ENCODE data around the gene CREB5.

Gene CREB5

DNA sequence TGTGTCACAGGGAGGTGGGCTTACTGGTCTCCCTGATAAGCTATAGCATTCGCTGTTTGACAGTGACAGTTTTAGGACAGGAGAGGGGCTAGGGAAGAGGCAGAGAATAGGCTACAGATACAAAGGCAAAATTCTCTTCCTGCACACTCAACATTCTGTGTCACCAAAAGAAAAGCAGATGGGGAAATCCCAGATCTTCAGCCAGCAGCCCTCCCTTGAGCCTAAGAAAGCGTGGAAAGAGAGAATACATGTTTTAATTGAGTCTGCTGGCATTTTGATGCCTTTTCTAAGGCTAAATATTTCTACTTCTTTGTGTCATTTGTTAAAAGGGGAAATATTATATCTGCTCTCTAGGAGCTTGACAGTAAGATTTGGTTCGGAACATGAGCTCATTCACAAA lies 298.8 kb downstream of the CREB5 start:
- Histone ChIP-seq H3K36me3 (ENCODE audit: control insufficient read depth, insufficient read depth, low read length) (no peaks in the 10 kb centered on the region), H3K9me3 (ENCODE audit: control insufficient read depth, low read length) (no peaks in the 10 kb centered on the region), H3K9ac (ENCODE audit: low read length) (no peak overlapping the region), H3K27me3 (ENCODE audit: control insufficient read depth, insufficient read depth, low read length) (peaks cover 4% of the 10 kb centered on the region), H3K4me3 (ENCODE audit: low read length) (no peak overlapping the region), H3K4me1 (ENCODE audit: control insufficient read depth, insufficient read depth, low read length) (no peaks in the 10 kb centered on the region)

DNA sequence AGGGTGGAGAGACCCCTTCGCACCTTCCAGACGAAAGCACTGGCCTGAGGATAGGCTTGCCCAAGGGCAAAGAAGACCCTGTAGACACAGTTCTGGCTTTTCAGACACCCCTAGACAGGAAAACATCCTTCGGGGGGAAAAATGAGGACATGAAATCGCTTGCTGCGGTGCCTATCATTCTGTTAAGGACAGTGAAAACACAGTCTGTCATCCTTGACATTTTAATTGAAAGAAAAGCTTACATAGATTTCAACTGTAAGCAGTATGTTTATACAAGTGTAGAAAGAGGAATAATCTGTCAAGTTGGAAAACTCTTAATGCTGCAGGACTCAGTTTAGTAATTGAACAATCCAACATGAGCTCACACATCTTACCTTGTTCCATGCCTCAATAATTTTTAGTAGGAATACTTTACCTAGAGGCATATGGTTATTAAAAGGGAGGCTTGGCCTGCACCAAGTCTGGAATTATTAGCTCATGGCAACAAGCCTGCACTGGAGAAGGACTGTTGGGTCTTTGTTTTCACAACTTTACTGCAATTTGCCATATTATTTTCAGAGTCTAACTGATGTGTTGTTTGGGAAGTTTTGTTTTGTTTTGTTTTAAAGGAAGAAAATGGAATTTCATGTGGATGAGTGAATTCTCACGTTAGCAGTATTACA lies 302.3 kb downstream of the CREB5 start:
- H3K4me1 ChIP-seq (ENCODE audit: control insufficient read depth, insufficient read depth, low read length) = no peaks in the 10 kb centered on the region
- H3K4me3 ChIP-seq (ENCODE audit: low read length) = no peak overlapping the region
- H3K9ac ChIP-seq (ENCODE audit: low read length) = no peak overlapping the region
- no peaks in the 10 kb centered on the region for H3K27me3 ChIP-seq (ENCODE audit: control insufficient read depth, insufficient read depth, low read length)
- no peaks in the 10 kb centered on the region for H3K9me3 ChIP-seq (ENCODE audit: control insufficient read depth, low read length)
- H3K36me3 ChIP-seq (ENCODE audit: control insufficient read depth, insufficient read depth, low read length) = no peaks in the 10 kb centered on the region

DNA sequence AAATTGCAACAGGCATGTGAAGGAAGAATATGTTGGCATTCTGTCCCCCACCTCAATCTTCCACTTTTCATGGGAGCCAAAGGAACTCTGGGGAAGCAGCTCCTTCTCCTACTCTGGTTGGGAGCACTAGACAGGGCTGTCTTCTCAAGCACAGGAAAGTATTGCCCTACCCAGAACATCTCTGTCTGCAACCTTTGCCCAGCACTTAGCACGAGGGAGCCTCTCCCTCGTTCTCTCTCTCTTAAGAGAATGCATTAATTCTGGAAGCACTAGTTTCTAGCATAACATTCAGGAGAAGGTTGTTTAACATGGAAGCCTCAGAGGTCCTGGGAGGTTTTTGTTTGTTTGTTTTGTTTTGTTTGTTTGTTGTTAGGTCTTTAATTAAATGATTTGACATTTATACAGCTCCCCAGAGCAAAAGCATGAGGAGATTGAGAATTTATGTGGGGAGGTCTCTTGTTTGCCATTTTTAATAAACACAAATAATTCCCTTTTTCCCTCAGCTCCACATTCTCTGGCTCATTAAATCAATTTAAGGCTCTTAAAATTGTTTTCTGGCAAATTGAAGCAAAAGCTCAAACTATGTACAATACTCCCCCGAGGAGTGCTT lies 305.2 kb downstream of the CREB5 start:
- Histone ChIP-seq H3K9ac (ENCODE audit: low read length) (no peak overlapping the region), H3K9me3 (ENCODE audit: control insufficient read depth, low read length) (no peaks in the 10 kb centered on the region), H3K36me3 (ENCODE audit: control insufficient read depth, insufficient read depth, low read length) (no peaks in the 10 kb centered on the region), H3K27me3 (ENCODE audit: control insufficient read depth, insufficient read depth, low read length) (no peaks in the 10 kb centered on the region), H3K4me1 (ENCODE audit: control insufficient read depth, insufficient read depth, low read length) (no peaks in the 10 kb centered on the region), H3K4me3 (ENCODE audit: low read length) (no peak overlapping the region)

DNA sequence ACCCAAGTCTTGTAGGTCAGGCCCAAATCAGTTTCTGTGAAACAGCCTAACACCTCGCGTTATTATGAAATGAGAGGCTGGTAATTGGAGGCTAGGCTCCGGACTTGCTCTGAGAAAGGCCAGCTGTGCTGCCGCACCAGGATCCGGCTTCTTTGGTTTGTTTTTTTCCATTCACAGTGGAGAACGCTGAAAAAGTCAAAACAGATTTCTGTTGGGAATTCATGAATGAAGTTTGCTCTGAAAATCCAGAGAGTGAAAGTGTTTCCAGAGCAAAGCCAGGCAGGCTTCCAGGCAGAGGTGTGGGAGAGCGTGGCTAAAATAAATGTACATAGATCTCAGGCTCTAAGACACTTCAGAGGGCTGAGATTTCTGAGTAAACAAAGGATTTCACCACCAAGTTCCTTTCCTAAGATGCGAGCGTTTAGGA lies 305.8 kb downstream of the CREB5 start:
- Histone ChIP-seq H3K4me1 (ENCODE audit: control insufficient read depth, insufficient read depth, low read length) (no peaks in the 10 kb centered on the region), H3K9me3 (ENCODE audit: control insufficient read depth, low read length) (no peaks in the 10 kb centered on the region), H3K36me3 (ENCODE audit: control insufficient read depth, insufficient read depth, low read length) (no peaks in the 10 kb centered on the region), H3K4me3 (ENCODE audit: low read length) (no peak overlapping the region), H3K27me3 (ENCODE audit: control insufficient read depth, insufficient read depth, low read length) (no peaks in the 10 kb centered on the region), H3K9ac (ENCODE audit: low read length) (no peak overlapping the region)

DNA sequence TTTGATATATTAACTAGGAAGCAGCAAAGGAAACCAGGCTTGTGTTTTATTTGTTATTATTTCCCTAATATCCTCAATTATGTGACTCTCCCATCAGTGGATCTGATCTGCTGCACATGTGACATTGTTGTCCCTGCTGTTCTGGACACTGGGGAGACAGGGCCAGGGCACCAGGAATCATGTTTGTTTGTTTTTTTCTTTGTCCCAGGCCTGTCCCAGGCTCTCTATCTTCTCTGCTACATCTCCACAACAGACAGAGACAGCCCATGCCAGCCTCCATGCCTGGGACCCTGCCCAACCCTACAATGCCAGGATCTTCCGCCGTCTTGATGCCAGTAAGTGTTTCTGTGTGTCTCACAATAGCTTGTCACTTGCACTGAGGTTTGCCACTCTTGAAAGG lies 306.2 kb downstream of the CREB5 start:
- no peaks in the 10 kb centered on the region for H3K36me3 ChIP-seq (ENCODE audit: control insufficient read depth, insufficient read depth, low read length)
- H3K9ac ChIP-seq (ENCODE audit: low read length) = no peak overlapping the region
- no peaks in the 10 kb centered on the region for H3K9me3 ChIP-seq (ENCODE audit: control insufficient read depth, low read length)
- H3K4me1 ChIP-seq (ENCODE audit: control insufficient read depth, insufficient read depth, low read length) = no peaks in the 10 kb centered on the region
- H3K4me3 ChIP-seq (ENCODE audit: low read length) = no peak overlapping the region
- H3K27me3 ChIP-seq (ENCODE audit: control insufficient read depth, insufficient read depth, low read length) = no peaks in the 10 kb centered on the region

DNA sequence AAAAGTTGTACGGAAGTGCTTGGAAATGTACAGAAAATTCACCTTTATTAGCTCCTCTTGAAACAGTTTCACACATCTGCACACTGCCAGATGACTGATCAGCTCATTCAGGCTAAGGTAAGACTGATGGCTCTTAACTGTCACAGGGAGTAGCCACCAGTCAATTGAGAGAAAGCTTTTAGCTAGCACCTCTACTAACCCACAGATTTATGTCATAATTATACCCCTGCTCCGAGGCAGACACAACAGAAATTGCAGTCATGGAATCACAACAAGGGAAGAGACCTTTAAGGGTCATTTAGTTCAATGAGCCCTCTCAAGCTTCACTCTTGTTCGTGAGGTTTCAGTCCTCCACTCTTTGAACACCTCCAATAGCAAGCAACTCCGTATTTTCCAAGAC lies 310.4 kb downstream of the CREB5 start:
- Histone ChIP-seq H3K9me3 (ENCODE audit: control insufficient read depth, low read length) (no peaks in the 10 kb centered on the region), H3K4me1 (ENCODE audit: control insufficient read depth, insufficient read depth, low read length) (no peaks in the 10 kb centered on the region), H3K36me3 (ENCODE audit: control insufficient read depth, insufficient read depth, low read length) (no peaks in the 10 kb centered on the region), H3K9ac (ENCODE audit: low read length) (no peak overlapping the region), H3K27me3 (ENCODE audit: control insufficient read depth, insufficient read depth, low read length) (no peaks in the 10 kb centered on the region), H3K4me3 (ENCODE audit: low read length) (no peak overlapping the region)

DNA sequence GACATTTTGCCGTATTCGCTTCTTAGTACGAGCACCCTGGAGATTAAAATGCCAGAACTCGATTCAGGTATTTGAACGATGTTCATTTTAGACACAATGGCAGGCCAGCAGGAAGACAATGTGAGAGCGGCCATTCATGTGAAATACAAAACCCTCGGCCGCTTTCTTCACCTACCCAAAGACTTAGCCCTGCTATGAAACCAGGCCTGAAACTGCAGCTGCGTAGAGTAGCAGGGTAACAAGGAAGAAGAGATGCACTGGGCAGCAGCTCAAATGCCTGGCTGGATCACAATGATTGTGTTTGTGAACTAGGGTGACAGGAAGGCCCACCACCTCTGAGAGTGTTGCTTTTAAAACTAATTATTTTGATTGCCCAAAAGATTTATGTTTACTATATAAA lies 311.0 kb downstream of the CREB5 start:
- Histone ChIP-seq H3K36me3 (ENCODE audit: control insufficient read depth, insufficient read depth, low read length) (no peaks in the 10 kb centered on the region), H3K4me1 (ENCODE audit: control insufficient read depth, insufficient read depth, low read length) (no peaks in the 10 kb centered on the region)

DNA sequence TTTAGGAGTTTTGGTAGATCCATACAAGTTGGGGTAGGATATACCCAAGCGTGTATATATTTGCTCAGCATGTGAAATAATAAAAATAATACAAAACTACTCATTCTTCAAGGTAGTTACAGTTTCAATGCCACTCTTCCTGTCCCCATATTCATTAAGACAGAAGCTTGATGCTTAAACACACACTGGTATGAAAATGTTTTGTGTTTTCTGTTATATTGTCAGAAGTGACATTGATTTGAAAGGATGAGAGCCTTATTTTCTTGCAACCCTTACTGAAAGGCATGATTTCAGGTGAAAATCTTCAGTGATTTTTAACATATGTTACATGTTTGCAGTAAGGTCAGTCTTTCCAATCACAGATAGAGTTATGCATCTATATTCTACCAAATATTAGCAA lies 312.2 kb downstream of the CREB5 start:
- no peaks in the 10 kb centered on the region for H3K36me3 ChIP-seq (ENCODE audit: control insufficient read depth, insufficient read depth, low read length)
- H3K4me3 ChIP-seq (ENCODE audit: low read length) = no peak overlapping the region
- H3K9me3 ChIP-seq (ENCODE audit: control insufficient read depth, low read length) = no peaks in the 10 kb centered on the region
- no peak overlapping the region for H3K9ac ChIP-seq (ENCODE audit: low read length)
- no peaks in the 10 kb centered on the region for H3K27me3 ChIP-seq (ENCODE audit: control insufficient read depth, insufficient read depth, low read length)
- peaks cover 12% of the 10 kb centered on the region for H3K4me1 ChIP-seq (ENCODE audit: control insufficient read depth, insufficient read depth, low read length)

More for the DNA sequence above, 311.0 kb downstream of the CREB5 start:
- Histone ChIP-seq H3K9ac (ENCODE audit: low read length) (no peak overlapping the region), H3K9me3 (ENCODE audit: control insufficient read depth, low read length) (no peaks in the 10 kb centered on the region), H3K27me3 (ENCODE audit: control insufficient read depth, insufficient read depth, low read length) (no peaks in the 10 kb centered on the region), H3K4me3 (ENCODE audit: low read length) (no peak overlapping the region)

DNA sequence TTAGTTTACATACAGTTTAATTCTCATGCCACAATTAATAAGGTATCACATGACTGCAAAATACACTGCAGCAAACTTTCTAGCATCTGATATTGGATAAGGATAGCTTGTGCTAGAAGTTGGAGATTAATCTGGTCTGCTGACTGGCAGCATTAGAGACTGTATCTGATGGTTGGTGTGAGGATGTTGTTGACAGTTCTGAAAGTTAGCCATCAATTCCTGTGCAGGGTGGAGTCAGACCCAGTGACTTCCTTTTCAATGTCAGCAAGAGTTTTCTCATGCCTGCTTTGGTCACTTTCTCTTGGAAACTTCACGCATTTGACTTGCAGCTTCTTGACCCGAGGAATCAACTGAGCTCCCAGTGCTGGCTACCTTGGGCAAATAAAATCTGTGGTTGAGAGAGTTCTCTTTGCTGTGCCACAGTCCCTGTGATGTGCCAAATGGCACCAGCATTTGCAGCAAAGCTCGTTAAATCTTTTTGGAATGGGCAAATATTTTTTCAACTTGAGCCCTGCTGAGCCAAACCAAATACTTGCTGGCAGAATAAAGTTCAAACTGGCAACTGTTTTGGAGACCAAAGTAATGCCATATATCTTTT lies 312.8 kb downstream of the CREB5 start:
- no peaks in the 10 kb centered on the region for H3K27me3 ChIP-seq (ENCODE audit: control insufficient read depth, insufficient read depth, low read length)
- H3K36me3 ChIP-seq (ENCODE audit: control insufficient read depth, insufficient read depth, low read length) = no peaks in the 10 kb centered on the region
- no peaks in the 10 kb centered on the region for H3K9me3 ChIP-seq (ENCODE audit: control insufficient read depth, low read length)
- H3K4me3 ChIP-seq (ENCODE audit: low read length) = no peak overlapping the region
- H3K9ac ChIP-seq (ENCODE audit: low read length) = no peak overlapping the region
- peaks cover 12% of the 10 kb centered on the region for H3K4me1 ChIP-seq (ENCODE audit: control insufficient read depth, insufficient read depth, low read length)

DNA sequence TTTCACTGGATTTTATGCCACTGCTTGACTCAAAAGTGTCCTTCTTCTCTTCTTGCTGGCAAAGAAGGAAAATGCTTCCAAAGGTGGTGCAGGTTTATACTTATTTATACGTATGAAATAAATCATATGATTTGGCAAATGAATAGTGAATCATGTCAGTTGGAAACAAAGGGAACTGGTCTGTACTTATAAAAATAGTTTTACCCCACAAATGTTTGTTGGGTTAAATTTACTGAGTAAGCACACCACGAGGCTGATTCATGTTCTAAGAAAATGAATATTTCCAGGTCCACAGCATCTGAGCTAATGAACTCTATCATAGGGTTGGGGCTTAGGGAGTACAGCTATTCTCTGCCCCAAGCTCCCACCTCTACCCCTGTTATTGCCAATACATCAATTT lies 313.6 kb downstream of the CREB5 start:
- H3K9ac ChIP-seq (ENCODE audit: low read length) = no peak overlapping the region
- no peaks in the 10 kb centered on the region for H3K9me3 ChIP-seq (ENCODE audit: control insufficient read depth, low read length)
- H3K4me3 ChIP-seq (ENCODE audit: low read length) = no peak overlapping the region
- no peaks in the 10 kb centered on the region for H3K27me3 ChIP-seq (ENCODE audit: control insufficient read depth, insufficient read depth, low read length)
- peaks cover 12% of the 10 kb centered on the region for H3K4me1 ChIP-seq (ENCODE audit: control insufficient read depth, insufficient read depth, low read length)
- H3K36me3 ChIP-seq (ENCODE audit: control insufficient read depth, insufficient read depth, low read length) = no peaks in the 10 kb centered on the region

DNA sequence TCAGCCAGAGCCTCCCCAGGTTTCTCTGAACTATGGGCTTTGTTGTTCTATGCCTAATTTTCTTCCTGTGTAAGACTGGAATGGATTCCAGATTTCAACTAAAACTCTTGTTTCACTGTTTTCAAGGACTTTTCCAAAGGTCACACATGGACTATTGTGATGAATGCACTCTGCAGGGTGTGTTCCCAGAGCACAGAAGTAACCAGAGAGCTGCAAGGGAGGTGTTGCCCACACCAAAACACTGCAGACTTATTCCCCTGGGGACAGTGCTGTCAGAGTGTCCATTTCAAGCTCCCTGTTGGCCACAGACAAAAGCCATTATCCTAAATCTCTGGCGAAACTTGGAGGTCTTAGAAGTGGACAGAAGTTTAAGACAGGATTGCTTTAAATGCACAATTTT lies 314.2 kb downstream of the CREB5 start:
- Histone ChIP-seq H3K9ac (ENCODE audit: low read length) (no peak overlapping the region), H3K9me3 (ENCODE audit: control insufficient read depth, low read length) (no peaks in the 10 kb centered on the region), H3K4me1 (ENCODE audit: control insufficient read depth, insufficient read depth, low read length) (peaks cover 12% of the 10 kb centered on the region), H3K4me3 (ENCODE audit: low read length) (no peak overlapping the region), H3K36me3 (ENCODE audit: control insufficient read depth, insufficient read depth, low read length) (no peaks in the 10 kb centered on the region), H3K27me3 (ENCODE audit: control insufficient read depth, insufficient read depth, low read length) (no peaks in the 10 kb centered on the region)

DNA sequence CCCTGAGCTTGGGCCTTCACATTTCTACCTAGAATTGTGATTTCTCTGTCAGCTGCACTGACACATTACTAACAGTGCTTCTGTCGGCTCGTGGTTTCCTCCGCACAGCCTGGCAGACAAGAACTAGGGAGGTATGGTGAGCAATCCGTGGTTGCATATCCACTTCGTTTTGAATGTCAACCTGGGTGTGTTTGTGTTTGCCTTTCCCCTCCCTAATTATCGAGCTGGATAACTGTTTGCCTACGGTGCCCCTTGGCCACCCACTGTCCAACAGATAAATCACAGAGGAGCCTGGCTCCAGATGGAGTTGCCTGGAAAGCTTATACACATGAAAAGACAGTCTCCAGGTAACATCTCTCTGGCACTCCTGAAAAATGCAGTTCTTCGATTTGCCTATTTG lies 317.0 kb downstream of the CREB5 start:
- Histone ChIP-seq H3K27me3 (ENCODE audit: control insufficient read depth, insufficient read depth, low read length) (no peaks in the 10 kb centered on the region), H3K9me3 (ENCODE audit: control insufficient read depth, low read length) (no peaks in the 10 kb centered on the region), H3K9ac (ENCODE audit: low read length) (no peak overlapping the region), H3K4me3 (ENCODE audit: low read length) (no peak overlapping the region), H3K36me3 (ENCODE audit: control insufficient read depth, insufficient read depth, low read length) (no peaks in the 10 kb centered on the region), H3K4me1 (ENCODE audit: control insufficient read depth, insufficient read depth, low read length) (peaks cover 16% of the 10 kb centered on the region)

Measured in mucosa of stomach (tissue), 1 donor.